Activated CD8-positive, alpha-beta memory T cell treated with anti-CD3 and anti-CD28 coated beads for 24 hours (primary cell): ENCODE results near the gene ZNF280C.
"Not testable (repeated sequence)": the region's sequence is repeated elsewhere in the genome, so short reads cannot be mapped to it uniquely, and the experiment has no call there.

Experiments used
- DNase-seq: peaks from one replicate; pipeline ENCODE4 v3.0.0-alpha.2; 2020

Gene ZNF280C, protein sequence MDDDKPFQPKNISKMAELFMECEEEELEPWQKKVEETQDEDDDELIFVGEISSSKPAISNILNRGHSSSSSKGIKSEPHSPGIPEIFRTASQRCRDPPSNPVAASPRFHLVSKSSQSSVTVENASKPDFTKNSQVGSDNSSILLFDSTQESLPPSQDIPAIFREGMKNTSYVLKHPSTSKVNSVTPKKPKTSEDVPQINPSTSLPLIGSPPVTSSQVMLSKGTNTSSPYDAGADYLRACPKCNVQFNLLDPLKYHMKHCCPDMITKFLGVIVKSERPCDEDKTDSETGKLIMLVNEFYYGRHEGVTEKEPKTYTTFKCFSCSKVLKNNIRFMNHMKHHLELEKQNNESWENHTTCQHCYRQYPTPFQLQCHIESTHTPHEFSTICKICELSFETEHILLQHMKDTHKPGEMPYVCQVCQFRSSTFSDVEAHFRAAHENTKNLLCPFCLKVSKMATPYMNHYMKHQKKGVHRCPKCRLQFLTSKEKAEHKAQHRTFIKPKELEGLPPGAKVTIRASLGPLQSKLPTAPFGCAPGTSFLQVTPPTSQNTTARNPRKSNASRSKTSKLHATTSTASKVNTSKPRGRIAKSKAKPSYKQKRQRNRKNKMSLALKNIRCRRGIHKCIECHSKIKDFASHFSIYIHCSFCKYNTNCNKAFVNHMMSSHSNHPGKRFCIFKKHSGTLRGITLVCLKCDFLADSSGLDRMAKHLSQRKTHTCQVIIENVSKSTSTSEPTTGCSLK

DNA sequence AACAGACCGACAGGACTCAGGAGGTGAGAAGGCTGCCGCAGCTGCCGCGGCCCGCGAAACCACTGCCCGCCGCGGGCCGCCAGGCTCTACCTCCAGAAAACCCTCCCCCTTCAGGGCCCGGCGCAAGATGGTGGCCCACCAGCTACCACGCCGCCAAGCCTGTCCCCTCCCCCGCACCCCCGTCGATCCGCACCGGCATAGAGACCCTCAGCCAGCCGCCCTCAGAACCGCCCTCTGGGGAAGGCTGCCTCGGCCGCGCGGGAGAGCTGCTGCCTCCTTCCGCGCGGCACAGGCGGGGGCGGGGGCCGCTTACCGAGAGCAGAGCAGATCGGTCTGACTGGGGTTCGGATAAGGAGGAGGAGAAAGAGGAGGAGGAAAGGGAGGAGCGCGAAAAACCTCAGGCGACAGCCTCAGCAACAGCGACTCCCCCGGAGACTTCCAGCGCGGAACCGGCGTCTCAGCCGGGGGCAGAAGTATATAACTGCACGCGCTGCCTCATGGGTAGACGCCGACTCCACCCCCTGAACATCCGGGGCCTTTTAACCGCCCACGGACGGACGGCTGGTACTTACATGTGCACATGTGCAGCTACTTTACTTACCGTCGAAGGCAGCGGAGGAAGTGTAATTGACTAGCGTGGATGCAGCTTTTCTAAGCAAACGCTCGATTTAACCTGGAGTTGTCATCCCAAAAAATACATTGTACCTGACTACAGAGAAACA, at the start of gene ZNF280C:
TSS of gene ZNF280C (minus strand) at position 451 of the 722 bp plus-strand sequence. CDS start 8,450 bp downstream, outside the sequence.
- peak; percentile 94 for DNase-seq

DNA sequence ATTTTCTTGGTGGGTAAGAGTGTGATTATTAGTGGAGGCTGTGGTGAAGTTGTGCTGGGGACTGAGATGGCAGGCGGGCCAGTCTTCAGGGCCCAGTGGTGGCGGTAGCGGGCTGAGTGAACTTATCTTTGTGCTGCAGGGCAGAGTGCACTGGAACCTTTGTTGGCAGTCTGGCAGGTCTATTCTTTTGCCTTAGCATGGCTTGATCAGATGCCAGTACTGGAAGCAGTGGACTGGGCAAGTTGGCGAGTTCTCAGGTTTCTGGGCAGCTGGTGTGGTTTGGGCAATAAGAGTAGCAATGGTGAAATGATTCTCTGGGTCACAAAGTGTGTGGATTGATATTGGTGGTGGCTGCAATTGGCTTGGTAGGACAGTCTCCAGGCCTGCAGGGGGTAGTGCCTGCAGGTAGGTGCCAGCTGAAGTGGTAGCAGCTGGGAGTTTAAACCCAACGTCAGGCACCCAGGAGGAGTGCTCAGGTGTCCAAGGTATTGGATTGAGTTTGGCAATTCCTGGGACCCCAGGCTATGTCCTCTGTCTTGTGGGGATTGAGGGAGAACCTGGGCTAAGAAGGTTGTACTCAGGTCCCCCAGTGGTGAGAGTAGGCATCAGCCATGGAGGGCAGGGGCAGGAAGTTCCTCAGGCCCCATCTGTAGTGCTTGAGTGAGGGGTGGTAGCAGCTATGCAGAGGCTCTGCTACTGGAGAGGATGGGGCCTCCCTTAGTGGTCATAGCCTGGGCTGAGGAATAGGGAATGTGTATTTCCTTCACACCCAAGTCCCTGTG, 36.1 kb upstream of the ZNF280C start:
- no peak for DNase-seq

DNA sequence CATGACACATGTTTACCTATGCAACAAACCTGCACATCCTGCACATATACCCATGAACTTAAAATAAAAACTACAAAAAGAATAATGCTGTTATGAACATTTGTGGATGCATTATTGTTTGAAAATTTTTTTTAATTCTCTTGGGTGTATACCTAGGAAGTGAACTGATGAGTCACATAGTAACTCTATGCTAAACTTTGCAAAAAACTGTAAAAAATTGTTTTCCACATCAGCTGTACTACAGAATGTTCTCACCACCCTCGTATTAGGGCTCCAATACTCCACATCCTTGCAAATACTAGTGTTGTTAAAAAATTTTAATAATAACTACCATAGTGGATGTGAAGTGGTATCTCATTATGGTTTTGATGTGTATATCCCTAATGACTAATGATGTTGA, 33.3 kb upstream of the ZNF280C start:
- DNase-seq: no peak

DNA sequence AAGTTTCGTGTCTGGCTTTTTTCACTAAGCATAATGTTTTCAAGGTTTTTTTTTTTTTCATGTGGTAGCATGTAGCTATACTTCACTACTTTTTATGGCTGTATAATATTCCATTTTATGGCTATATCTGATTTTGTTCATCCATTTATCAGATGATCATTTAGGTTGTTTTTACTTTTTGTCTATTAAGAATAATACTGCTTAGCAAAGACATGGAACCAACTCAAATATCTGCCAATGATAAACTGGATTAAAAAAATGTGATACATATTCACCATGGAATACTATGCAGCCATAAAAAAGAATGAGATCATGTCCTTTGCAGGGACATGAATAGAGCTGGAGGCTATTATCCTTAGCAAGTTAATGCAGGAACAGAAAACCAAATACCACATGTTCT, 32.7 kb upstream of the ZNF280C start:
- DNase-seq: no peak

DNA sequence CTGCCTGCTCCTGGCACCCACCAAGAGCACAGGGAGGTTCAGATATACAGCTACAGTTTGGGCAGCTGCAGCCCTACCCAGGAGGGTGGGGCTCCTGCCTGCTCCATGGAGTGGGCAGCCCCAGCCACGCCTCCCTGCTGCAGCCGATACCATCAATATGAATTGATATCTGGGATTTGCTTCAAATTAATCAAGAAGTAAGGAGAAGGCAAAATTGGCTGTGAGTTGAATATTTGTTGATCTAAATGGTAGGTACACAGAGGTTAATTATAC, 31.2 kb upstream of the ZNF280C start:
- DNase-seq: no peak

DNA sequence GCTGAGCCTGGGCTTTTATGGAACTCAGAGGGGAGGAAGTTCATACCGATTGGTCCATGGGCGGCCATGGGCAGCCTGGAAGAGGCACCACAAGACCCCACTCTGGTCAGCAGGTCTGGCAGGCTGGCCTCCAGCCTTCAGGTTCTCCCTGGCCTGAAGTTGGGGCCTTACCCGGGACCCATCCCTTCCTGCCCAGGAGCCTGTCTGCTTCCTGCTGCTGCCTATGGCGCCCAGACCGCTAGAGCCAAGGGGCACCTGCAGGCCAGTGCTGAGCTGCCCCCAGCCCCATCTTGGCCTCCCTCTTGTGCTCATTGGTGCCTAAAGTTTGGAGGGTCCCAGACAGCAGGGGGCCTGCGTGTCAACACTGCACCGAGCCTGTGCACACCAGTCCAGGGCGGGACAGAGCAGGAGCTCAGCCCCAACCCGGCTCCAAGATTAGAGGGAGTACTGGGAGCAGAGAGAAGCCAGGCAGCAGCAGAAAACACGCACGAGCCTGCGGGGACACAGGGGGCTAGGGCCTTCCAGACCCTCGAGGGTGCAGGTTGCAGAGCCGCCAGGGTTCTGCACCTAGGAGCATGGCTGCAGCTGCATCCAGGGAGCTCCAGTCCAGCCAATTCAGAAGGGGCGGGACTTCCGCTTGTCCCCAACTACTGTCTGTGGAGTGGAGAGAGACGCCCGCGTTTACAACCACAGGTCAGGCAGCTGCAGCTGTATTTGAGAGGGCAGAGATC, 30.7 kb upstream of the ZNF280C start:
- no peak for DNase-seq

DNA sequence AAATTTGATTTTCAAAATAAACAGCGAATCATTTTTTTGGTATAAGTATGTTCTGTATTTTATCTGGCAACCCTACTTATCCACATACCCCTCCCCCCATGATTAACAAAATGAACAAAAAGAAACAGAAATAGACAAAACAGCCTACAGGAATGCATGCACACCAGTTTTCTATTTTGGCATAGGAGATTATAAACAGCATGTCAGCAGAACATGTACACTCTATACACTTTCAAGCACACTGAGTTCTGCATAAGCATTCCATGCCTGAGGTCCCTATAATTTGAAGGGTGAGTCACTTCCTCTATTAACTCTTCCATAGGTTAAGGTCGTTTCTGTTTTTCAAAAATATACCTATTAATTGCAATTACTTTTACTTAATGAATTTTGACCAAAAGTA, 28.0 kb upstream of the ZNF280C start:
- DNase-seq: no peak

DNA sequence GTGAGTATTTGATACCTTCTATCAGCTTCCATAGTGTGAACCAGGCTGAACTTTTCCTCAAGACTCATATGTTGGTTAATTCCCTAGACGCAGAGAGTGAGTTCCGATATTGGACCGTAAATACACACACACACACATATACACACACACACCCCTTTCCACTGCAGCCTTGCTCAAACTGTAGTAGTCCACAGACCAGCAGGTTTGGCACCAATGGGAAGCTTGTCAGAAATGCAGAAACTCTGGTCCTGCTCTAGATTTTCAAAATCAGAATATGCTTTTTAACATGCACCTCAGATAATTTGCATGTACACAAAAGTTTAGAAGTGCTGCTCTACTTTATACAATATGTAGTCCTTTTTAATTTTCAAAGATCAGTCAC, 27.6 kb upstream of the ZNF280C start:
- DNase-seq: no peak

DNA sequence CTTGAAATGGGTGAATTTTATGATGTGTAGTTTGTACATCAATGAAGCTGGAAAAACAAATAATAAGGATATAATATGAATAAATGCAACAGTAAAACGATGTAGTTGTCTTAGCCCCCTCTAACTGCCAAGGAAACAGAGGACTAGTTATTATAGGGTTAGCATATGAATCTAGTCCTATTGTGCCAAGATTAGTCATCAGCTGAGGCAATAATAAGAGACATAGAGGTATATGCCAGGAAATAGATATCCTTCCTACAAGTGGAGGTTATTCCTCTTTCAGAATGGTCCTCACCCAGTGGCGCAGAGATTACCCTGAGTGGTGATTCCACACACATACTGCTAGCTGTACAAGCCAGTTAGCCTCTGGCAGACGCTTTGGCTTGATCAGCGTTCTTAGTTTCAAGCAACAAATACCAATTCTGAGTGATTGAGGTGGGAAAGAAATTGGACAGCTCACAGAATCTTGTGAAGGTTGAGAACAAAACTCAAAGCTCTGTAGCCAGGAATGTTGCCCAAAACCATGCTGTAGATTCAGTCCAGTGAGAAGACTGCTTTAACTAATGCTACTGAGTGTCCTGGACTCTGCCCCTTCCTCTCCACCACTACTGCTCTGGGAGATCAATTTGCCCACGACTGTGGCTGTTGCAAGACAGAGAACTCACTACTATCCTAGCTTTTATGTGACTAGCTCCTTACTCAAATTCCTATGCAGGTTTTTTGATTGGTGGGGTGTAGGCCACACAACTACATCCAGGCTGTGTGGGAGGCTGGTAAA, 27.0 kb upstream of the ZNF280C start:
- no peak for DNase-seq

DNA sequence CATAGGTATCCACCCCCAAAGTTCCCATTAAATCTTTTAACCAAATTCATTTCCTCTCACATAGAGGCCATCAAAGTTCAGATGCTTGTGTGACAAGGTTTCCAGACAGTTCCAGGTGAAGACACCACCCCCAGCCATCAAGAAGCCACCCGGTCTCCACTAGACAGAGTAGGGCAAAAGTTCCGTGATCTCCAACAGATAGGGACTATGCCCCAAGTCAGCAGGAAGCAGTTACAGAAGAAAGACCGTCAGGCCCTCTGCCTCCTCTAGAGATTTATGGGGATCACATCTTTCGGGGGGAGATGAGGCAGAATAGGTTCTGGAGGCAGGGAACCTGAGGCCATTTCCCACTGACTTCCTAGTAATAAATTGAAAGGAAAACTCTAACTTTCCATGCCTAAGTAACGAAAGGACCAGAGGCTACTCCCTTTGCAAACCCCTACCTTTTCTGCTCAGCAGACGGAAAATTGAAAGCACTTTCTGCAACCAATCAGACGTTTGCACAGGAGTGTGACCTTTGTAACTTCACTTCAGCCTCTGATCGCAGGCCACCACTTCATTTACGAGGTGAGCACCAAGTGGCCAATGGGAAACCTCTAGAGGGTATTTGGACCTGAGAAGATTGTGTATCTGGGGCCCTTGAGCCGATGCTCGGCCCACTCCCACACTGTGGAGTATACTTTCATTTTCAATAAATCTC, 18.5 kb upstream of the ZNF280C start:
- no peak for DNase-seq

DNA sequence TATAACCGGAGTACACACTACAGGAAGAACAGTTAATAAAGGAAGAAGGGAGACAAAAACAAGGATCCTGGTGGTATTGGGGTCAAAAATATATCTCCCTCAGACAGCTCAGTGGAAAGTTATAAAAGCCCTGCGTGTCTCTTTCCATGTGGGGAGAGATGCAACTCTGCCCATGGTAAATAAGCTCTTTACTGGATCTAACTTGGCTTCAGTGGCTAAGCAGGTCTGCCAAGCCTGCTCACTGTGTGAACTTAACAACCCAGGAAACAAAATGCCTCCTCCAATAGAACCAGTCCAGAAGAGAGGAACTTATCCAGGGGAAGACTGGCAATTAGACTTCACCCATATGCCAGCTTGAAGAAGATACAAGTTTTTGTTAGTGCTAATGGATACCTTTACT, 17.0 kb upstream of the ZNF280C start:
- no peak for DNase-seq

DNA sequence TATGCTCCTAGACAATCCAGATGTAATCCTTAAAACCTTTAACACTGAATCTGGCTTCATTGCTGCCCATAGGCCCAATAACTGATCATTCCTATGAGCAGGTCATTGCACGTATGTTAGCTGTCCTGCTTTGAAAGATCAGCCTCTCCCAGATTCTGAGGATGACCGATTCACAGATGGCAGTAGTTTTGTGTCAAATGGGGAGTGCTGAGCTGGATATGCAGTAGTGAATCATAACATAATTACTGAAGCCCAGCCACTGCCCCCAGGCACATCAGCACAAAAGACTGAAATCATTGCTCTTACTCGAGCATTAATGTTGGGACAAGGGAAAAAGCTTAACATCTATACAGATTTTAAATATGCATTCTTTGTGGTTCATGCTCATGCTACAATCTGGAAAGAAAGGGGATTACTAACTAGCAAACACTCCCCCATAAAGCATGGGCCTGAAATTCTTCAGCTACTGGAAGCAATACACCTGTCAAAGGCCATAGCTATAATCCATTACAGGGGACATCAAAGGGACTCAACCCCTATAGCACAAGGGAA, 16.4 kb upstream of the ZNF280C start:
- DNase-seq: no peak

DNA sequence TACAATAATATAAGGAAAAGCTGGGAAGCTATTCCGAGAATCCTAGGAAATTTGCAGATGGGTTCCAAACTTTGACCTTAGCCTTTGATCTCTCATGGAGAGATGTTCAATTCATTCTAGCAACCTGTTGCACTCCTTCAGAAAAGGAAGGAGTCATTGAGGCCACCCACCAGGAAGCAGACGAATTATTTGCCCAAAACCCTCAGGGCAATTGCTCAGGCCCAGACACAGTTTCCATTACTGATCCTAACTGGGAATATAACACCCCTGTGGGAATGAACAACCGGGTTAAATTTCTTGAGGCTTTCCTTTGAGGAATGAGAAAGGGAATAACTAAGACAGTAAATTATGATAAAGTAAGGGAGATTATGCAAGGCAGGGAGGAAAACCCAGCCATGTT, 13.5 kb upstream of the ZNF280C start:
- DNase-seq: no peak

DNA sequence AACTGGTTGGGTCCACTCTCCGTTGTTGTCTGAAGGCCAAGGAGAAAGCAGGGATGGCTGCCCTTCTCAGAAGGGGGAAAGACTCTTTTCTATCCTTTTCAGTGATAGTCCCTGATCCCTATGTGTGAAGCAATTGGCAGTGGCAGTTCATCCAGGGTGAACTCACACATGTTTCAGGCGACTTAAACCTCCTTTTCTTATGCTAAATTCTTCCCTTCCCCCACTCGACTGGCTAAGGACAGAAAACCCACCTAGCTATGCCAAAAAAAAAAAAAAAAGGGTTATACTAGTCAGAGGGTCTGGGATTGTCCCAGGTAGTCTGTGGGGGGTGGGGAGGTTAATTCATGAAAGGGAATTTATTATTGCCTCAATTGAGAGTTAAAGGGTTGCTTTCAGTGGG, 12.2 kb upstream of the ZNF280C start:
- DNase-seq: no peak

DNA sequence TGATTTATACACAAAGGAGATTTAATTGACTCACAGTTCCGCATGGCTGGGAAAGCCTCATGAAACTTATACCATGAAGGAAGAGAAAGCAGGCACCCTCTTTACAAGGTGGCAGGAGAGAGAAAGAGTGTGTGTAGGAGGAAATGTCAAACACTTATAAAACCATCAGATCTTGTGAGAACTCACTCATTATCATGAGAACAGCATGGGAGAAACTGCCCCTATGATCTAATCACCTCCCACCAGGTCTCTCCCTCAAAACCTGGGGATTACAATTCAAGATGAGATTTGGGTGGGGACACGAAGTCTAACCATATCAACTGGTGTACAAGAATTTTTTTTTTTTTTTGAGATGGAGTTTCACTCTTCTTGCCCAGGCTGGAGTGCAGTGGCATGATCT, 3.6 kb upstream of the ZNF280C start:
- DNase-seq: not testable (repeated sequence)

DNA sequence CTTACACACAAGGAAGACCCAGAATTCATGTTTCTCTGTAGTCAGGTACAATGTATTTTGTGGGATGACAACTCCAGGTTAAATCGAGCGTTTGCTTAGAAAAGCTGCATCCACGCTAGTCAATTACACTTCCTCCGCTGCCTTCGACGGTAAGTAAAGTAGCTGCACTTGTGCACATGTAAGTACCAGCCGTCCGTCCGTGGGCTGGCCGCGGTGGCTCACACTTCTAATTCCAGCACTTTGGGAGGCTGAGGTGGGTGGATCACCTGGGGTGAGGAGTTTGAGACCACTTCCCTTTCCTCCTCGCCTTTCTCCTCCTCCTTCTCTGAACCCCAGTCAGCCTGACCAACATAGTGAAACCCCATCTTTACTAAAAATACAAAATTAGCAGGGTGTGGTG, 692 bp upstream of the ZNF280C start:
- not testable (repeated sequence) for DNase-seq

DNA sequence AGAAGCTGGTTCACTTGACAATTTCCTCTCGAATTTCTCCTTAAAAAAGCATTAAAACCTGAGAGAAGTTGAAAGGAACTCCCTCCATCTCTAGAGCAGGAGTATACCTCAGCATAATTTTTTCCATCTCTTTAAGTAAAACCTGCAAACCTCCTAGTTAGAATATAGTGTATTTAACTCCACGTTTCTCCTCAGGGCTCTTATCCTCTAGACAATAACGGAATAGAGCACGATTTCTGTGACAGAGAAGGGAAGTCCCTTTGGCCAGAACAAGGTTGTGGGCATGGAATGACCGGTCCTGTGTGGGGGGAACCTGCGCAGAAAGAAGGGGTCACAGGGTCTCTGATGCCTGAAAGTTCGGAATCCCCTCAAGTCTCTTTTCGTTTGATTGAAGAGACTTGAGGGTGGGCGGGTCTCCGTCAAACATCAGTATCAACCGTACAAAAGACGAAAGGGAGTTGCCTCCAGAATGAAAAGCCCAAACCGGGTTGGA, 697 bp downstream of the ZNF280C start:
- DNase-seq: no peak

DNA sequence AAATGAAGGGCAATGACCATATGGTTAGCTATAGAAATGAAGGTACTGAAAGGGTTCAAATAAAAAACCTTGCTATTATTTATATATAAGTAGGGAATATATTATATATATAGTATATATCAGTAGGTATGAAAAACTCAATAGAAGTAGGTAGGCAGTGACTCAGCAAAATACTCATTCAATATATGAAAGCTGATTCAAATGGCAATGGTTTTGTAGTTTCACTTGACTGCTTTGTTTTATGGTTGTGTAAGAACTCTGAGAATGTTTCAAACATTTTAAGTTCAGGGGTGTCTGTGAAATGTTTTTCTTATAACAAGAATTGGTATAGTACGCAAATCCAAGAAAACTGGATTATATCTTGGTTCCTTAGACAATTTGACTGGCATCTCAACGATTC, 4.1 kb downstream of the ZNF280C start:
- no peak for DNase-seq

DNA sequence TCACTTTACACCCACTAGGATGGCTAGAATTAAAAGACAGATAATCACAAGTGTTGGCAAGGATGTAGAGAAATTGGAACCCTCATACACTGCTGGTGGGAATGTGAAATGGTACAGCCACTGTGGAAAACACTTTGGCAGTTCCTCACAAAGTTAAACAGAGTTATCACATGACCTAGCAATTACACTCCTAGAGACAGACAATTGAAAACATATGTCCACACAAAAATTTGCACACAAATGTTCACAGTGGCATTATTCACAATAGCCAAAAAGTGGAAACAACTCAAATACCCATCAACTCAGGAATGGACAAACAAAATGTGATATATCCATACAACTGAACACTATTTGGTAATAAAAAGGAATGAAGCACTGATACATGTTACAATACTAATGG, 5.7 kb downstream of the ZNF280C start:
- DNase-seq: no peak

DNA sequence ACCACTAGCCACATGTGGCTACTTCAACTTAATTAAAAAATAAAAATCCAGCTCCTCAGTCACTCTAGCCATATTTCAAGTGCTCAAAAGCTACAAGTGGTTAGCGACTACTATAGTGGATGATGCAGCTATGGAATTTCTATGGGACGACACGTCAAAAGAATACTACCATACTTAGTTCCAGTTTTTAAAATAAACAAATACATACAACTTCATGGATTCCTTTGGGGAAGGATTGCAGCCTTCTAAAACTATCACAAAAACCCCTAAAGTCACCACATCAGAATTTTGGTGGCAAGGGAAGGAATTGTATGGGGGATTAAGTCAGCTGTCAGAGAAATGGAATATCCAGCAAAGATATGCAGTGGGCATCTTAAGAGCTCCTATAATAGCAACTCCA, 6.5 kb downstream of the ZNF280C start:
- DNase-seq: no peak
